H9 (cell line): Measurements from ENCODE around the gene FETUB. TPM values are rescaled to one million over a fixed set of nuclear protein-coding genes. Genes with fewer than 3 reads are reported as not detected.

Experiments
- DNase-seq: peaks from one replicate; pipeline ENCODE4 v3.0.0-alpha.2; 2017
- H2AFZ ChIP-seq: one replicate; pipeline ENCODE4 v1.6.1; 2013; ENCODE audit warnings: mild to moderate bottlenecking, low read length, control low read depth, moderate library complexity
- H2AK5ac ChIP-seq: 2 replicates; pipeline ENCODE4 v1.6.1; 2013; ENCODE audit warnings: low read length, control low read depth, mixed read lengths; ENCODE audit not compliant: insufficient read length
- H2BK120ac ChIP-seq: one replicate; pipeline ENCODE4 v1.6.1; 2013; ENCODE audit warnings: low read depth, mild to moderate bottlenecking, low read length, control low read depth, inconsistent platforms; ENCODE audit not compliant: poor library complexity, severe bottlenecking
- H2BK12ac ChIP-seq: 2 replicates; pipeline ENCODE4 v1.6.1; 2013; ENCODE audit warnings: low read length, control low read depth, mixed read lengths, low read depth; ENCODE audit not compliant: insufficient read length
- H2BK15ac ChIP-seq: 2 replicates; pipeline ENCODE4 v1.6.1; 2013; ENCODE audit warnings: low read depth, low read length, control low read depth
- H2BK20ac ChIP-seq: one replicate; pipeline ENCODE4 v1.6.1; 2013; ENCODE audit warnings: low read depth, mild to moderate bottlenecking, low read length, control low read depth, inconsistent platforms; ENCODE audit not compliant: poor library complexity, severe bottlenecking
- H2BK5ac ChIP-seq: 2 replicates; pipeline ENCODE4 v1.6.1; 2013; ENCODE audit warnings: low read length, control low read depth, mixed read lengths; ENCODE audit not compliant: insufficient read length
- H3K14ac ChIP-seq: 2 replicates; pipeline ENCODE4 v1.6.1; 2013; ENCODE audit warnings: low read length, control low read depth; ENCODE audit not compliant: insufficient read depth
- H3K18ac ChIP-seq: 2 replicates; pipeline ENCODE4 v1.6.1; 2013; ENCODE audit warnings: low read depth, mild to moderate bottlenecking, mixed read lengths, low read length, control low read depth; ENCODE audit not compliant: insufficient read length
- H3K23ac ChIP-seq: 2 replicates; pipeline ENCODE4 v1.6.1; 2013; ENCODE audit warnings: low read length, control low read depth, mixed read lengths, low read depth; ENCODE audit not compliant: insufficient read length
- H3K23me2 ChIP-seq: 2 replicates; pipeline ENCODE4 v1.6.1; 2013; ENCODE audit warnings: low read depth, mild to moderate bottlenecking, mixed read lengths, low read length, control low read depth; ENCODE audit not compliant: insufficient read length, poor library complexity, severe bottlenecking
- H3K27ac ChIP-seq: 2 replicates; pipeline ENCODE4 v1.5.1; 2013; ENCODE audit warnings: low read length, control low read depth, mixed read lengths, low read depth; ENCODE audit not compliant: insufficient read length
- H3K27me3 ChIP-seq: 2 replicates; pipeline ENCODE4 v1.6.1; 2013; ENCODE audit warnings: low read length, control low read depth, inconsistent platforms; ENCODE audit not compliant: insufficient read depth
- H3K4ac ChIP-seq: 2 replicates; pipeline ENCODE4 v1.6.1; 2013; ENCODE audit warnings: low read depth, mild to moderate bottlenecking, control low read depth, inconsistent platforms, low read length, moderate library complexity
- H3K4me1 ChIP-seq: 2 replicates; pipeline ENCODE4 v1.6.1; 2013; ENCODE audit warnings: low read length, control low read depth, inconsistent platforms; ENCODE audit not compliant: insufficient read depth
- H3K4me2 ChIP-seq: 2 replicates; pipeline ENCODE4 v1.6.1; 2013; ENCODE audit warnings: low read length, control low read depth, mixed read lengths; ENCODE audit not compliant: insufficient read length, insufficient read depth
- H3K56ac ChIP-seq: 2 replicates; pipeline ENCODE4 v1.6.1; 2013; ENCODE audit warnings: low read depth, mild to moderate bottlenecking, mixed read lengths, low read length, control low read depth; ENCODE audit not compliant: insufficient read length
- H3K79me1 ChIP-seq: 2 replicates; pipeline ENCODE4 v1.6.1; 2013; ENCODE audit warnings: low read depth, mild to moderate bottlenecking, moderate library complexity, low read length, control low read depth, inconsistent platforms; ENCODE audit not compliant: insufficient read depth, poor library complexity, severe bottlenecking
- H3K79me2 ChIP-seq: 2 replicates; pipeline ENCODE4 v1.6.1; 2013; ENCODE audit warnings: low read length, control low read depth, inconsistent platforms; ENCODE audit not compliant: insufficient read depth
- H3K9ac ChIP-seq: 2 replicates; pipeline ENCODE4 v1.6.1; 2013; ENCODE audit warnings: low read length, control low read depth, mixed read lengths; ENCODE audit not compliant: insufficient read length; ENCODE audit errors: extremely low read depth
- H3K9me3 ChIP-seq: one replicate; pipeline ENCODE4 v1.6.1; 2013; ENCODE audit warnings: low read depth, low read length, inconsistent platforms; ENCODE audit not compliant: control insufficient read depth
- H3T11ph ChIP-seq: one replicate; pipeline ENCODE4 v1.6.1; 2013; ENCODE audit warnings: mild to moderate bottlenecking, low read length, control low read depth, inconsistent platforms
- H4K20me1 ChIP-seq: one replicate; pipeline ENCODE4 v1.6.1; 2013; ENCODE audit not compliant: control insufficient read depth, insufficient read length, insufficient read depth
- H4K5ac ChIP-seq: 2 replicates; pipeline ENCODE4 v1.6.1; 2013; ENCODE audit warnings: low read depth, mild to moderate bottlenecking, mixed read lengths, low read length, control low read depth; ENCODE audit not compliant: insufficient read length
- H4K8ac ChIP-seq: replicated peaks from 2 replicates; pipeline ENCODE4 v1.6.1; 2013; ENCODE audit warnings: low read length, control low read depth, mixed read lengths, low read depth; ENCODE audit not compliant: insufficient read length
- H4K91ac ChIP-seq: 2 replicates; pipeline ENCODE4 v1.6.1; 2013; ENCODE audit warnings: low read depth, mild to moderate bottlenecking, moderate library complexity, mixed read lengths, low read length, control low read depth; ENCODE audit not compliant: insufficient read length
- H3K27ac Mint-ChIP-seq, 3 experiments: 2 replicates in 2 of 3; 3 replicates in 1 of 3; pipeline ENCODE4 v1.8.0; 2020 to 2021; ENCODE audit warnings: mixed read lengths in 3 of 3, mild to moderate bottlenecking in 1 of 3, moderate library complexity in 1 of 3
- H3K27me3 Mint-ChIP-seq: 2 replicates; pipeline ENCODE4 v1.8.0; 2021; ENCODE audit warnings: low read depth, mild to moderate bottlenecking, moderate library complexity, mixed read lengths
- H3K36me3 Mint-ChIP-seq, 3 experiments: 2 replicates in 2 of 3; 3 replicates in 1 of 3; pipeline ENCODE4 v1.8.0; 2020 to 2021; ENCODE audit warnings: low read depth in 3 of 3, mixed read lengths in 3 of 3; ENCODE audit not compliant: insufficient read depth in 1 of 3
- H3K4me1 Mint-ChIP-seq, 2 experiments: 2 replicates each; pipeline ENCODE4 v1.8.0; 2020; ENCODE audit warnings: mixed read lengths in 2 of 2
- H3K4me3 Mint-ChIP-seq, 2 experiments: 2 replicates in 1 of 2; 3 replicates in 1 of 2; pipeline ENCODE4 v1.8.0; 2020 to 2021; ENCODE audit warnings: mild to moderate bottlenecking in 2 of 2, mixed read lengths in 2 of 2, moderate library complexity in 1 of 2
- H3K9me3 Mint-ChIP-seq, 2 experiments: 2 replicates in 1 of 2; 3 replicates in 1 of 2; pipeline ENCODE4 v1.8.0; 2020; ENCODE audit warnings: mild to moderate bottlenecking in 2 of 2, mixed read lengths in 2 of 2, moderate library complexity in 1 of 2
- CTCF ChIP-seq: fragments of 200-600 bp; sonication (generic); conservative IDR thresholded peaks from 3 replicates; pipeline ENCODE4 v1.8.0; 2021; ENCODE audit warnings: antibody characterized with exemption, mild to moderate bottlenecking
- WGBS: extraction: QIAGEN DNeasy Blood & Tissue Kit; methylation state at CpG from one replicate; pipeline ENCODE4 v1.1.7; 2013; ENCODE audit warnings: missing lambda C conversion rate, low lambda C conversion rate, mixed read lengths; ENCODE audit not compliant: insufficient read length; ENCODE audit errors: extremely low coverage; 5-methylcytosine and 5-hydroxymethylcytosine counted together
- total RNA-seq: library from RNA; stranded (reverse); gene quantifications from 2 replicates; pipeline ENCODE4 v1.2.1, GENCODE V29; 2021

The FETUB gene
- total RNA-seq, 1 experiment from 2014 or later = not detected

- Mint-ChIP-seq H3K36me3 (no peaks in the 10 kb centered on the region), H3K4me1 (peaks cover 11 to 26% of the 10 kb centered on the region in 2 experiments), H3K27ac (no peak overlapping the region; a peak in 1 of 7 replicates), H3K27me3 (peaks cover 8% of the 10 kb centered on the region), H3K9me3 (no peaks in the 10 kb centered on the region), H3K4me3 (no peak overlapping the region)
- no peaks in the 10 kb centered on the region for H3K9me3 ChIP-seq
- H3K14ac ChIP-seq = no peak overlapping the region
- H2BK5ac ChIP-seq = no peak overlapping the region
- H3K9ac ChIP-seq = no peak overlapping the region
- no peak overlapping the region for H3T11ph ChIP-seq
- no CpG with 5 or more reads among the region's 2 CpGs for WGBS
- H2AK5ac ChIP-seq = no peak overlapping the region
- H3K4ac ChIP-seq = no peak overlapping the region
- H2AFZ ChIP-seq = no peak overlapping the region
- no peaks in the 10 kb centered on the region for H4K20me1 ChIP-seq
- no peak for TF ChIP-seq CTCF
- H3K56ac ChIP-seq = no peak overlapping the region
- H2BK12ac ChIP-seq = no peak overlapping the region
- H3K27me3 ChIP-seq = no peaks in the 10 kb centered on the region
- no peak for DNase-seq
- H2BK120ac ChIP-seq = no peak overlapping the region
- H2BK20ac ChIP-seq = no peak overlapping the region
- H2BK15ac ChIP-seq = no peak overlapping the region
- no peak overlapping the region for H3K27ac ChIP-seq
- no peaks in the 10 kb centered on the region for H3K79me2 ChIP-seq
- H3K4me2 ChIP-seq = no peak overlapping the region
- no peaks in the 10 kb centered on the region for H3K23me2 ChIP-seq
- no peak overlapping the region for H4K5ac ChIP-seq
- no peaks in the 10 kb centered on the region for H3K79me1 ChIP-seq
- H3K4me1 ChIP-seq = peaks cover 5% of the 10 kb centered on the region; the same call in 1 of the 2 replicates
- H3K23ac ChIP-seq = no peak overlapping the region
- H3K18ac ChIP-seq = no peak overlapping the region
- no peak overlapping the region for H4K8ac ChIP-seq
- no peak overlapping the region for H4K91ac ChIP-seq
These were observed 29.3 kb downstream of the FETUB start for GRCh38 chr3:186669378-186670084.
